NB4 (cell line): Measurements from ENCODE around the gene MAML2.

ENCODE experiments used
- DNase-seq: peaks from one replicate; pipeline ENCODE4 v3.0.0; 2010; ENCODE audit warnings: low read depth
- H3K4me3 ChIP-seq: one replicate; pipeline ENCODE4 v1.5.1; 2011; ENCODE audit warnings: mild to moderate bottlenecking, low read depth, low read length, moderate library complexity
- CTCF ChIP-seq: IDR thresholded peaks from one replicate; pipeline ENCODE4 v1.5.1; 2012; ENCODE audit warnings: low read depth, low read length
- MAX ChIP-seq: IDR thresholded peaks from 2 replicates; pipeline ENCODE4 v1.6.1; 2011; ENCODE audit warnings: low read depth, low read length
- MYC ChIP-seq: IDR thresholded peaks from 2 replicates; pipeline ENCODE4 v1.6.1; 2011; ENCODE audit warnings: low read depth, low read length
- POLR2A ChIP-seq: IDR thresholded peaks from 2 replicates; pipeline ENCODE4 v1.6.1; 2011; ENCODE audit warnings: mild to moderate bottlenecking; ENCODE audit not compliant: insufficient read length; ENCODE audit errors: extremely low read depth

Gene MAML2

GRCh38 chr11:96264364-96264763, 78.6 kb downstream of the MAML2 start:
- H3K4me3 ChIP-seq: no peak overlapping the region
- DNase-seq: no peak
- TF ChIP-seq CTCF: no peak
- TF ChIP-seq POLR2A: no peak
- TF ChIP-seq MYC: no peak
- TF ChIP-seq MAX: no peak

- DNase-seq: peak; percentile 87
- no peak overlapping the region for H3K4me3 ChIP-seq
These were observed 79.7 kb downstream of the MAML2 start for GRCh38 chr11:96263238-96263763.

GRCh38 chr11:96260532-96260931, 82.5 kb downstream of the MAML2 start:
- no peak for DNase-seq
- no peak overlapping the region for H3K4me3 ChIP-seq
- TF ChIP-seq POLR2A (no peak), MAX (no peak), CTCF (no peak), MYC (no peak)

More at GRCh38 chr11:96263238-96263763, 79.7 kb downstream of the MAML2 start:
- TF ChIP-seq MYC (no peak), CTCF (no peak), MAX (no peak), POLR2A (no peak)

GRCh38 chr11:96260067-96260511, 82.9 kb downstream of the MAML2 start:
- peak; percentile 59 for DNase-seq
- TF ChIP-seq POLR2A: no peak
- no peak for TF ChIP-seq CTCF
- no peak for TF ChIP-seq MYC
- no peak for TF ChIP-seq MAX
- H3K4me3 ChIP-seq: no peak overlapping the region

- no peak overlapping the region for H3K4me3 ChIP-seq
- DNase-seq: no peak
- TF ChIP-seq MYC: no peak
- no peak for TF ChIP-seq MAX
- no peak for TF ChIP-seq POLR2A
- TF ChIP-seq CTCF: no peak
These were observed 83.7 kb downstream of the MAML2 start for GRCh38 chr11:96259134-96259830.
